Stimulated activated CD8-positive, alpha-beta memory T cell treated with anti-CD3 and anti-CD28 coated beads, Interleukin-7, amount 100 ng/mL, for 24 hours (primary cell): Measurements from ENCODE around the gene USP32.
"Not testable (repeated sequence)": the region's sequence is repeated elsewhere in the genome, so short reads cannot be mapped to it uniquely, and the experiment has no call there.

Source experiments
- DNase-seq: peaks from one replicate; pipeline ENCODE4 v3.0.0-alpha.2; 2020; ENCODE audit warnings: low read depth

The USP32 gene

DNA sequence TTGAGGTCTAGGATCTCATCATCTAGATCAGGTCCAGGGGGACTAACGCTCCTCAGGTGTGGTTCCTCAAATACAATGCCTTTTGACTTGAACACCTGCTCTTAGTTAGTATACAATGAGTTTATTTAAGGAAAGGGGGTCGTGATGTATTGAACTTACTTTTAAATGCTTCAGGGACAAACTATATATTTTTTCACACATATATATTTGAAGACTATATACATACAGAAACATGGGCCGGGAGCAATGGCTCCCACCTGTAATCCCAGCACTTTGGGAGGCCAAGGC, 11.5 kb upstream of the USP32 start:
- DNase-seq = no peak

DNA sequence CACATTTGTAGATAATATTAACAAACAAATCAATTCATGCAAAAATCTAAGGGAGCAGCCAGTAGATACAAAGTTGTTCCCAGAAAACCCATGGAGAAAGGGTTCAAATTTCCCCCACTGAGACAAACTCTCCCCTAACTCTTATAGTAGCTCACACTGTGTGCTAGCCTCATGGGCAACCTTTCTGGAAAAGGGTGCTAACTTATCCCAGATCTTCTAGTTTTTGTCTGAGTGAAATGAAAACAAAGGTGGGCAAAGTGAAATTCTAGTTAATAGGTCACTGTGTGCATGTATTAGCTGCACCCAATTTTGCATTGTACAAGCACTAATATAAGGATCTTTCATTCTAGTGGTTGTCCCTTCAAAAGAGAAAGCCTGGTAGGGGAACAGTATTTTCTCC, 9.9 kb upstream of the USP32 start:
- no peak for DNase-seq

DNA sequence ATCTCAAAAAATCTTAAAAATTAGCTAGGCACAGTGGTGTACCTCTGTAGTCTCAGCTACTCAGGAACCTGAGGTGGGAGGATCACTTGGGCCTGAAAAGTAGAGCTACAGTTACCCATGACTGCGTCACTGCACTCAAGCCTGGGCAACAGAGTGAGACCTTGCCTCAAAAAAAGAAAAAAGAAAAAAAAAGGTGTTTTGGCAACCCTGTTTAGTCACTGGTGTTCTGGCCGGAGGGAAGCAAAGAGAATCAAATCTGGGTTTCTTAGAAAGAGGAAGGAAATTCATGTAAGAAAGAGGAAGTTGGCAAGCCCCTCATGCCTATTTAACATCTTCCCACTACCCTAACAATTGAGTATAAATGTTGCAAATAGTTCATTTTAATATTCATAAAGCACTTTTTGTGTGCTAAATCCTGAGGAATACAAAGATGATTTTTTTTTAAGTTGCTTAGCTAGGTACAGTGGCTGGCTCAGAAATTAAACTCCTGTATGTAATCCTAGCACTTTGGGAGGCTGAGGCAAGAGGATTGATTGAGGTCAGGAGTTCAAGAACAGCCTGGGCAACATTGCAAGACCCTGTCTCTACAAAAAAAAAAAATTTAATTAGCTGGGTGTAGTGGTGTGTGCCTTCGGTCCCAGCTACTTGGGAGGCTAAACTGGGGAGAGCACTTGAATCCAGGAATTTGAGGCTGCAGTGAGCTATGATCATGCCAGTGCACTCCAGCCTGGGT, 6.5 kb upstream of the USP32 start:
- no peak for DNase-seq

DNA sequence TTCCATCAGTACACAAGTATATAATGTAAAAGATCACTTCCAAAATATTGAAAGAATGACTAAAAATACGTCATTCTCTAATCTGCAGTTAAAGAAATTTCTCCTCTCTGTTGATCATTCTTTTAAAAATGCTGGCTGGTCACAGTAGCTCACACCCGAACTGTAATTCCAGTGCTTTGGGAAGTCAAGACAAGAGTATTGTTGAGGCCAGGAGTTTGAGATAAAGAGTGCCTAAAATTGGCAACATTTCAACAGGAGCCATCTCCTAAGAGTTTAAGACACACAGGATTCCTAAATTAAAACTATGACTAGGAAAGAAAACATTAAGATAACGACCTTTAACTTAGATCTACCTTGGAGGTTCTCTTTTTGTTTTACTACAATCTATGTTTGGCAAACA, 4.5 kb upstream of the USP32 start:
- DNase-seq = no peak

DNA sequence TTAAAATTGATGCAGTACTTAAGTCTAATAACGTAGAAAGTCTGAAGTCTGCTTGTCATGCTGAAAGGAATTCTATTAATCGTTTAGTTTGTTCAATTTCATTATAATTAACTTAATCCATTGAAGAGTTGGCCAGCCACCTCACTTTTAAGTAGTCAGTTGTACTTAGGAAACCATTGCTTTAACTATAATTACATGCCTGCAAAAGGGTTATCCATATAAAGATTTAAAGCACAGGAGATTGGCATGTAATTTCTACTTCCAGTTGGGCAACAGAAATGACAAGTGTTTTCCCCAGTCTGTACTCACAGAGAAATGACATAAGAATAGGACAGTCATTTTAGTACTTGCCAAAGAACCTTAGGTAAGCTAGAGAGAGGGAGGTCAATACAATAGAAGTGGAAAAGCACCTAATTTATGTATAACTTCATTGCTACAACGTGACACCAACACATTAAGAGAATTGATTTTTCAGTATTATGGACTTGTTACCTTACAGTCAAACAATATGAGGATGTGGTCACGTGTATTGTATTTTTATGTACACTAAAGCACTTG, 3.7 kb upstream of the USP32 start:
- DNase-seq = no peak

DNA sequence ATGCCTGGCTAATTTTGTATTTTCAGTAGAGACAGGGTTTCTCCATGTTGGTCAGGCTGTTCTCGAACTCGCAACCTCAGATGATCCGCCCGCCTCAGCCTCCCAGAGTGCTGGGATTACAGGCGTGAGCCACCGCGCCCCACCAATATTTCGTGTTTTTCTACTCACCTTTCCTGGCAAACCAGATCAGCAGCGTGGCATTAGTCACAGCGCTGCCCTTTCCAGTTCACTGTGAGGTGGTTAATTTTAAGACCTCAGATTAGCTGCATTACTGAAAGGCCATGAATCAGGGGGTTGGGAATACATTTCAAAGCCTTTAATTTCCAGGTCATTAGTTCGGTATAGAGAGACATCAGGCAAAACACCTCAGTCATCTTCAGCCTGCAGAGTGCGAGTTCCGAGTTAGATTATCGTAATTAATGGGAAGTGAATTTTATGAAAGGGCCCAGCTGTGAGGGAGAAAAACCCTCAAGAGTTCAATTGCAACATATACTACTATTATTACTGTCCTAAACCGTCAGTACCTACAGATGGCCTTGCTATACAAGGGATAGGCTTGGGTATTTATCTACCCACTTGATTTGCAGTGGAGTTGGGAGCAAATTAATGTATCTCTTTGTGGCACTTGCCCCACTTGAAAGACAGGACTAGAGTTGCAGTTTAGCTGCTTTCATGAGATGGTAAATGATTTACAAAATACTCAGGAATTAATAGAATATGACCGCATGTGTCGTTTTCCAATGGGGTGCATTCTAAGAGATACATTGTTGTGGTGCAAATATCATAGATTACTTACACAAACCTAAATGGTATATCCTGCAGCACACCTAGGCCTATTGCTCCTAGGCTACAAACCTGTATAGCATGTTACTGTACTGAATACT, 2.1 kb upstream of the USP32 start:
- no peak for DNase-seq

DNA sequence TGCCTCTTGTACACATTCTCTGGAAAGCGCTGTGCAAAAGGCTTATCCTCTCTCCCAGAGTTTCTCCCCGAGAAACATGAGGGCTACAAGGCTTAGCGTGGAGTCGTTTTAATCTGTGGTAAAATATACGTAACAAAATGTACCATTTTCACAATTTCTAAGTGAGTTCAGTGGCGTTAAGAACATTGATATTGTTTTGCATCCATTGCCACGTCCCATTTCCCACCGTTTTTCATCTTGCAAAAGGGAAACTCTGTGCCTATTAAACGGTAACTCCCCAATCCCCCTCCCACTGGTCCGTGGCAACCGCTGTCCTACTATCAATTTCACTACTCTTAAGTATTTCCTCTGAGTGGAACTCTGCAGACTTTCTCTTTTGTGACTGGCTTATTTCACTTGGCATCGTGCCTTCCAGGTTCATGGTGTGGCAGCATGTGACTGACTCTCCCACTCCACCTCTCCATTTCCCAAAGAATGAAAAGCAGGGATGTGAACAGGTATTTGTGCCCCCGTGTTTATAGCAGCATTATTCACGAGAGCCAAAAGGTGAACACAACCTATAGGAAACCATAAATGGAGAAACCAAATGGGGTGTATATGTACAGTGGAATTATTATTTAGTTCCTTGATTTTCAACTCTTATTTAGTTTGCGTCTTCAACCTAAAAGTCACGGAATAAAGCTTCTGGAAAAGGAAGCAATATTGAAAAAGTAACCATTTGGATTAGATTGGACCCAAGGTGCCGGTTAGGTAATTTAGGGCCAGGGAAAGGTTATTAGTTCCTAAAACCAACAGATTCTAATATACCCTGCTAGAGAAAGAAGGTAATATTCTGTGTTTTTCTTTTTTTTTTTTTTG, 1.1 kb upstream of the USP32 start:
- DNase-seq = no peak

DNA sequence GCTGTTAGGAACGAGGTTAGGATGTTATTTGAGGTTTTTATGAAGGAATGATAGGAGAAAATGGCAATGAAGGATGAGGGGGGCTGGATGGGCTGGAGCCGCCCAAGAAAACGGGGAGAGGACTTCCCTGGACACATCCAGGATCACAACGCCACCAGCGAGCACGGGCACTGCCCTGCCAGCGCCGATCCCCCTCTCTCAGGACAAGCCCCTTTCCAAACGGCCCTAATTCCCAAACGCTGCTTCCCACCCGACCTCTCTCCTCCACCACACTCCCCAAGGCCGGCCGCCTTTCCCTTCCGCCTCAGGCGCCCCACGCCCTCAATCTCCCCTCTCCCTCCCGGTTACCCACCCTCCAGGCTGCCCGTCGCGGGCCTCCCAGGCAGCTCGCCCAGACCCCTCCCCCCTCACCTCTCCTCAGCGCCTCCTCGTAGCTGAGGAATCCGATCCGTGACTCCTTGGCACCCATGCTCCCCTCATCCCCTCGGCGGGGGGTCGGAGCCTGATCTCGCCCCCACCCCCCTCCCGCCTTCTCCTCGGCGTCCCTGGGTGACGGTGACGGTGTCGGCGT, 377 bp downstream of the USP32 start:
- DNase-seq = peak; percentile 20

DNA sequence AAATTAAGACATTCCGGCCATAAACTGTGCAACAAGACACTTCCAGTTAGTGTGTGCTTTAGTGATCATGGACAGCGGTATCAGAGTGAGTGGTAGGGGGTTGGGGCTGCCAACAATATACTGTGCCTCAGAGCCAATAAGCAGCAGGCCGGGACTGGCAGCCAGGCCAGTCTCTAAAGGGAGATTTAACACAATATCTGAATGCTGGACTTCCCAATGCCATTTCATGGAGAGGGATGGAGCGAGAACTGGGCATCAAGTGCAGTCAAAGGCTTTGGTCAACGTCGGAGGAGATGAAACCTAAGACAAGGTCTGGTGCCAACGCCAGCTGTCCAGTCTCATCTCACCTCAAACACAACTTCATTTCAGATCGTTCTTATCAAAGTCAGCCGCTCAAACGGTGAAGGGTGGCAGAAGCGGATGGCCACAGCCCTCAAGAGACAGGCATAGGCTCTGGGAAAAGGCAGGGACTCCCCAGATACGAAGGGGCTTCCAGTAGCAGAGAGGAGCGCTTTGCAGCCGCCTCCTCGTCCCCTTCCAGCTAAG, 935 bp downstream of the USP32 start:
- DNase-seq = no peak

DNA sequence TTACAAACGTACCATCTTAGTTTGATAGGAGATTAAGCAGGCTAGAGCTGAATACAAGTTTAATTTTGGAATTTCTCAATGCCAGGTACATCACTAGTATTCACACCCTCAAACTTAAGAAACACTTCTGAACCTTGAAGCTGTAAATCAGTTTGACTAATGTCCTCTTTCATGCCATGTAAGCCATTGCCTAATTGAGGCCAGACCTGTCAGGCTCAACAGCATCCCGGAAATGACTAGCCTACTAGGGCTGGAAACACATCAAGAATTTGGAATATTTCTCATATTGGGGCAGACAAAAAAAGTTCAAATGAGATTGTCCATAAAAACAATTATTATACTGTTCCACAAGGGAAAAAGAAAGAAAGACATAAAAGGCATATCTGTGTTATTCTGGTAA, 1.7 kb downstream of the USP32 start:
- no peak for DNase-seq

DNA sequence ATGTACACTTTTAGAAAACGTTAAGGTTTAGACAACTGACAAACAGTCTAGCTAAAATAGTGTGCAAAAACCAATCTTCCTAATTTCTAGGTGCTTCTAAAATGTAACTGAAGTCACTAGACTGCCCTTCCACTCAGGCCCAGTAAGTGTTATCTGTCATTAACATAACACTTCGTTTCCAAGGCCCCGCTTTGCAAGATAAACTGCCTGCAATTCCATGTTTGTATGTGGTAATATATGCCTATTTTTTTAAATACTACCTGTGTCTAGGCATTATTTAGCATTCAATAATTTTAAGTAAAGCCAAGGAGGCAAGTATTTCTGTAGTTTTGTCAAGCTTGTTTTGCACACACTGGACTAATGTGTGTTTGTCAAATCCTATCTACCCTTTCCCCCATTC, 3.2 kb downstream of the USP32 start:
- no peak for DNase-seq

DNA sequence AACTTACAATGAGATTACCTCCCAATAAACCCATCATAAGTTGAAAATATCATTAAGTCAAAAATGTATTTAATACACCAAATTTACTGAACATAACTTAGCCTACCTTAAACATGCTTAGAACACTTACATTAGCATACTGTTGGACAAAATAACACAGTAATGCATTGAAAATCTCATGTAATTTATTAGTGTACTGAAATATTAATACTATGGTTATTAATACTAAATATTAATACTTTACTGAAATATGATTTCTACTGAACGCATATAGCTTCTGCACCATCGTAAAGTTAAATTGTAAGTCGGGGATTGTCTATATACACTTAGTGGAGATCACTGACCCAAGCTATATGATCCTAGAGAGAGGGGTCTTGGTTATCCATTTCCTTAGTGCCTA, 4.3 kb downstream of the USP32 start:
- no peak for DNase-seq

DNA sequence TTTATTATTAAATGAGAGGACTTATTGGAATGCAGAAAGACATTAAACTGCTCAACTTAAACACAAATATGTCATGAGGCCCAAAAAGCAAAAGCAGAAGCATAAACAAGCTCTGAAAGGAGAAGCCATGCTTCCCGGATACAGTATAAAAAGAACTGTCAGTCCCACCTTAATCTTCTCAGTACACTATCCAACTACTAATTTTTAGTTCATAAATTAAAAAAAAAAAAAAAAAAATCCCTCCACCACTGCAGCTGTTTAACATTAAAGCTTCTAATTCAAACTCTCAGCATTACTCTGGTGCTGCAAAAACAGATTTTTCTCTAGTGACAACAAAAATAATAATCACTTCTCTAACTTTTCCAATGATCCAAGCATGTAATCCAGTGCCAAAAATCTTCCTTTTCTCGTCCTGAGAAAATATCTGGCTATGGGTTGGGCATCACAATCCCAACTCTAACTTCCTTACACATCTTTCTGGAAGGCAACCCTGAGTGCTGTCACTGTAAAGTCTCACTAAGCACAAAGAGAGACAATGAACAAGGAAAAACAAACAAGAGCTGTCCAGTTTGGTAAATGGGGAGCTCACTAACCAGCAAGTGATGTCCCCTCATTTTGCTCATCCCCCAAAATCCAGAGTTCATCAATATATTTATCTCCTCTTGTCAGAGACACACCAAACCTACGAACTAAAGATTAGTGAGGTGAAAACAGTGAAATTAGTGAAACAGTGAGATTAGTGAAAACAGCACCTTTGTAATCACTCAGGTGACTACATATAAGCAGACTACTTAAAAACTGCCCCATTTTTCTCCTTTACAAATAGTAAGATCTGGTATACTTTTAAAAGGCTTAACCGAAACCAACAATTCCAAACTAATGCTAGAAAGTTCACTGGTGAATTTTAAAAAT, 5.5 kb downstream of the USP32 start:
- no peak for DNase-seq

DNA sequence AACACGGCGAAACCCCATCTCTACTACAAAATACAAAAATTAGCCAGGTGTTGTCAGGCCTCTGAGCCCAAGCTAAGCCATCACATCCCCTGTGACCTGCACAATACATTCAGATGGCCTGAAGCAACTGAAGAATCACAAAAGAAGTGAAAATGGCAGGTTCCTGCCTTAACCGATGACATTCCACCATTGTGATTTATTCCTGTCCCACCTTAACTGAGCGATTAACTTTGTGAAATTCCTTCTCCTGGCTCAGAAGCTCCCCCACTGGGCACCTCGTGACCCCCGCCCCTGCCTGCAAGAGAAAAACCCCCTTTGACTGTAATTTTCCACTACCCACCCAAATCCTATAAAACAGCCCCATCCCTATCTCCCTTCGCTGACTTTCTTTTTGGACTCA, 7.0 kb downstream of the USP32 start:
- DNase-seq = not testable (repeated sequence)

DNA sequence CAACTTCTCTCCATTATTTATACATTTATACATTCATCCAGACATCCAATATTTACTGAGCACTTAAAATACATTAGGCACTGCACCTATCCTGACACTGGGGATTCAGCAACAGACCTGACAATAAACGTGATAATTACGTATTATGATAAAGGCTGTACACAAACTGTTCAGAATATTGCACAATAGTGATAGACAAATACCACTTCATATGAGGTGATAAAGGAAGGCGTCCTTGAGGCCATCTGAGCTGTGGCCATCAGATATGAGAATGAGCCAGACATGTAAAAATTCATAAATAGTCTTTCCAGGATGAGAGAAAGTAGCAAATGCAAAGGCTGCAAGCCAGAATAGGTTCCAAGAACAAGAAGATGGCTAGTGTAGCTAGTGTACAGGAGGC, 8.6 kb downstream of the USP32 start:
- no peak for DNase-seq

DNA sequence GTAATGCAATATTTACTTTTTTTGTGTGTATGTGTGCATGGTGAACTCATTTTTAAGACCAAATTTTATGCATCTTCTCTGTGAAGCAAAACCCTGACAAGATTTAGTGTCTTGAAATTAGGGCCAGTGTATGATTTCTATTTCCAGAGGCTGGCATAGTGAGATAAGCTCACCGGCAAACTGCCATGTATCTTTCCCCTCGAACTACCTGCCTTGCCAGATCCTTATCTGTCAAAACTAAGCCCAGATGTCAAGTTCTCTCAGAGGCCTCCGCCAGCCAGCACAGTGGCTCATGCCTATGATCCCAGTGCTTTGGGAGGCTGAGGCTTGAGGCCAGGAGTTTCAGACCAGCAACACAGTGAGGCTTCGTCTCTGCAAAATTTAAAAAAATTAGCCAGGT, 10.0 kb downstream of the USP32 start:
- no peak for DNase-seq

DNA sequence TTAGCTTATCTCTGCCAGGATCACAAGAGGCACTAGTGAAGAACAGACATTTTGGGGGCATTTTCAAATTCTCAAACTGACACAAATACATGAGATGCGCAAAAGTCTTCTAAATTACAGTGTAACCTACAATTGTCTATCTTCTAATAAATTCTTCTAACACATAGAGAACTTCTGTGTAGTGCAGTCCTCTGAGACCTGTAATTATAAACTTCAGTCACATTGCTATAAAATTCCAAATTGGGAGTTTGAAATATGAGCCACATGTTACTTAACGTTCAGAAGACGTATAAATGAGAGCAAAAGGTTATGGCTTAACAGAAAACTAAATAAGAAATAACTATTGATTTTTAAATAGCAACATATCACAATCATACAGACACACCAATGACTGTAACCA, 12.5 kb downstream of the USP32 start:
- not testable (repeated sequence) for DNase-seq

DNA sequence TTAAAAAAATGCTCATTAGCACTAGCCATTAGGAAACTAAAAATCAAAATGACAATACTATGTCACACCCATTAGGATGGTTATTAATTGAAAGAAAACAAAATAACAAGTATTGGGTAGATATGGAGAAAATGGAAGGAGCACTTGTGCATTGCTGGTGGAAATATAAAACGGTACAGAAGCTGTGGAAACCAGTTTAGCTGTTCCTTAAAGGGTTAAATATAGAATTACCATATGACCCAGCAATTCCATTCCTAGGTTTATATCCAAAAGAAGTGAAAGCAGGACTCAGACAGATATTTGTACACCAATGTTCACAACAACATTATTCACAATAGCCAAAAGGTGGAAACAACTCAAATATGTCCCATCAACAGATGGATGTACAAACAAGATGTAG, 13.7 kb downstream of the USP32 start:
- DNase-seq = not testable (repeated sequence)

DNA sequence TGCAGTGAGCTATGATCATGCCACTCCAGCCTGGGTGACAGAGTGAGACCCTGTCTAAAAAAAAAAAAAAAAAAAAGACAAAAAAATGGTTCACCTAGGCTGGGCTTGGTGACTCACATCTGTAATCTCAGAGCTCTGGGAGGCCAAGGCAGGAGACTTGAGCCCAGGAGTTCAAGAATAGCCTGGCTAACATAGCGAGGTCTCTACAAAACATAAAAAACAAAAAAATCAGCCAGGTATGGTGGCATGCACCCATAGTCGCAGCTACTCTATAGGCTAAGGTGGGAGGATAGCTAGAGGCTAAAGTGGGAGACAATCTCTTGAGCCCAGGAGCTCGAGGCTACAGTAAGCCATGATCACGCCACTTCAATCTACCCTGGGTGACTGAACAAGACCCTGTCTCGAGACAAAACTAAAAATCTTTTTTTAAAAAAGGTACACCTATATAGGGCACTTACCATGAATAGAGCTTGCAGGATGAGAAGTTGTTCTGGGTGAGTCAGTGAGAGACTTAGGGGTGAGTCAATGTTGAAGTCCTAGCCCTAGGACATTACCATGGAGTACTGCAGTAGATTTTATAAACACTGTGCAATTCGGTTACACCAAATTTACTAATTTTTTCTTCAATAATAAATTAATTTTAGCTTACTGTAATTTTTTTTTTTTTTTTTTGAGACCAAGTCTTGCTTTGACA, 19.0 kb downstream of the USP32 start:
- DNase-seq = no peak

DNA sequence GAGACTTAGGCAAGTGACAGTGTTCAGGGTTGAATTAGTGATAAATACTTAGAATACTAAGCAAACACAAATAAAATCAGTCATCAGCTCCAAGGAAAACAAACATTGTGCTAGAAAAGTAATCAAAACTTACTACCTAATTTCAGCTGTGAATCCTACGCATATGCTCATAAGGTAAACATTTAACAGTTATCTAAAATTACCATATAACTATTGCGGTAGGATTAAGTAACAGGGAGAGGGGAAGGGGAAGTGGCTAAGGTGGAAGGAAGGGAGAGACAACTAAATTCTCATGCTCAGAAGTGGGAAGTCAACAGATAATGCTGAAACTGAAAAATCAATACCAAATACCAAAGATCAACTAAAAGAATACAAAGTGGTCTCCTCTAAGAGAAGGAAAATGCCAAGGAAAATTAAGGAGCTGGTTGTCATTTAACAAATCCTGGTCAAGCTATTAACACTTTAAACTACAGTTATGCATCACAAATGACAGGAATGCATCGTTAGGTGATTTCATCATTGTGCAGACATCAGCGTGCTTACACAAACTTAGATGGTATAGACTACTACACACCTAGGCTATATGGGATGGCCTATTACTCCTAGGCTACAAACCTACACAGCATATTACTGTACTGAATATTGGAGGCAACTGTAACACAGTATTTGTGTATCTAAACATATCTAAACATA, 20.0 kb downstream of the USP32 start:
- DNase-seq = no peak
